GM10266 (cell line): Measurements from ENCODE around the gene HCRTR1.

Experiments used
- DNase-seq: peaks from one replicate; pipeline ENCODE4 v3.0.0; 2012; ENCODE audit errors: extremely low spot score
- CTCF ChIP-seq: IDR thresholded peaks from 2 replicates; pipeline ENCODE4 v1.5.1; 2012; ENCODE audit warnings: mild to moderate bottlenecking, low read depth; ENCODE audit not compliant: control insufficient read depth, insufficient read depth; ENCODE audit errors: missing control alignments

HCRTR1 gene

DNA sequence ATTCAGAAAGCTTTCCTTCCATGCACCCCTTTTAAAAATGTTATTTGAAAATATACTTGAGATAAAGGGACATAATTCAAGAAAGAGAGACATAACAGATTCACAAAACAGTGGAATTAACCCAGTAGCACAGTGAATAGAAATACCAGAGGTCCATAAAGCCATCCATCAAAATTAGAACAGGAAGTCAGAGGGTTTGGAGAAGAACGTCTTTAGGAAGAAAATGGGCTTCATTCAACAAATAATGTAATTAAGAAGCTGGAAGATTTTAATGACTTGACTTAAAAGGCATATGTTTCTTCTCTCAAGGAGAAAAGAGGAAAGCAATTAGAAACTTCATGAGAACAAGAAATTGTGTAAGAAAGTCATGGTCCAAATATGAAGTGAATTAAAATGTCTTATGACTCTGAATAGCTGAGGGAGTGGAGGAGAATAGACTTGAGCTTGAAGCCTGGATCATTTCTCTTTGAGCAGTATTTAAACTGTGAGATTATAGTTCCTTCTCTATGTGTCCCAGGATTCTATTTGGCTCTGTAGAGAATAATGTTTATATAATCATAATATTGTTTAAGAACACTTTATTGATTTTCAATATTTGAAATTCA, 7.9 kb upstream of the HCRTR1 start:
- no peak for DNase-seq

GRCh38 chr1:31614414-31615005, 3.0 kb upstream of the HCRTR1 start:
- TF ChIP-seq CTCF, result no peak
- DNase-seq, result no peak

More for the DNA sequence above, 7.9 kb upstream of the HCRTR1 start:
- no peak for TF ChIP-seq CTCF

GRCh38 chr1:31615414-31615813, 2.1 kb upstream of the HCRTR1 start:
- no peak for TF ChIP-seq CTCF
- no peak for DNase-seq

DNA sequence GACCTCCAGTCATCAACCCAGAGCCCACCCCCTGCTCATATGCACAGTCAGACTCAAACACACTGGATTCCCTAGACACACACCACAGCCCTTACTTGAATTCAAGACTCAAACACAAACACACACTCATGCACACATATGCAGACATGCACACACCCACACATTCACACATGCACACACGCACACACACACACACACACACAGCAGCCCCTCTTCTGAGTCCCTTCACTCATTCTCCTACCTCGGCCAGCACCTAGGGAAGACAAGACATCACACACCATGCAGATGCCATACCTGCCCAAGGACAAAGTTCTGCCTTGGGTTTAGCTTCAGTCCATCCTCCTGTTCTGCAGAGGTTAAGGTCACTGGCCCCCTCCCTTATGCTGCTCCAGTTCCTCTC, 1.6 kb upstream of the HCRTR1 start:
- DNase-seq, result no peak
- TF ChIP-seq CTCF, result no peak

DNA sequence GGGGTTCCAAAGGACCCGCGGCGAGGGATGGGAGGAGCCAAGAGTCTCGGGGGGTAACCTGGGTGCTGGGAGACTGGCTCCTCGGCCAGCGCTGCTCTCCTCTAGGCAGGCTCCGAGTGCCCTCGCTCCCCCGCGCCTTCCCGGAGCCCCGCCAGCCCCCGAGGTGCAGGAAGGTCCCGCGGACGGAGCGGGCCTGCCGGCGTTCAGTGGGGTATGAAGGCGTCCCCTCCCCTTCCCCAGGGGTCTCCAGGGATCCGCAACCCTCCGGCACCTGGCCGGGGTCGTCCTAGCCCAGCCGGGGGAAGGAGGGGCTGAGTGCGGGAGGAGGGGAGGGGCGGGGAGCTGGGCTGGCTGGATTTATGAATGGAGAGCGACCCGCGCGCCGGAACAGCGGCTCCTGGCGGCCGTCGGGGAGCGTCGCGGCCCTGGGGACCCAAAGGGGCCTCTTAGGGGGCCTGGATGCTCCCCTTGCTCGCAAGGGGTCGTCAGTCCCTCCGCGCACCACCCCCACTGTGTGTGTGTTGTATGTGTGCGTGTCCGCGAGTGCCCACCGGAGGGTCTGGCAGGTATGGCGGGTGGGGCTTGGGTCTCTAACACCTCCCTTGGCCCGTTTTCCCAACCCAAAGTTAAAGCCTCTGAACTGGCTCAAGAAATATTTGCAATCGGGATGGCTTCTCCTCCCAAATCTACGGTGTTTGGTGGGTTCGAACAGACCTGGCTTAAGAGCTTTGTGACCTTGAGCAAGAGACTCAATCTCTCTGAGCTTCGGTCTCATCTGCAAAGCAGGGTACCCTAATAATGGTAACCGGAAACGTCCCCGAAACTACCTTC, 642 bp downstream of the HCRTR1 start:
- peak; percentile 81 for DNase-seq
- peak; percentile 82 for TF ChIP-seq CTCF

DNA sequence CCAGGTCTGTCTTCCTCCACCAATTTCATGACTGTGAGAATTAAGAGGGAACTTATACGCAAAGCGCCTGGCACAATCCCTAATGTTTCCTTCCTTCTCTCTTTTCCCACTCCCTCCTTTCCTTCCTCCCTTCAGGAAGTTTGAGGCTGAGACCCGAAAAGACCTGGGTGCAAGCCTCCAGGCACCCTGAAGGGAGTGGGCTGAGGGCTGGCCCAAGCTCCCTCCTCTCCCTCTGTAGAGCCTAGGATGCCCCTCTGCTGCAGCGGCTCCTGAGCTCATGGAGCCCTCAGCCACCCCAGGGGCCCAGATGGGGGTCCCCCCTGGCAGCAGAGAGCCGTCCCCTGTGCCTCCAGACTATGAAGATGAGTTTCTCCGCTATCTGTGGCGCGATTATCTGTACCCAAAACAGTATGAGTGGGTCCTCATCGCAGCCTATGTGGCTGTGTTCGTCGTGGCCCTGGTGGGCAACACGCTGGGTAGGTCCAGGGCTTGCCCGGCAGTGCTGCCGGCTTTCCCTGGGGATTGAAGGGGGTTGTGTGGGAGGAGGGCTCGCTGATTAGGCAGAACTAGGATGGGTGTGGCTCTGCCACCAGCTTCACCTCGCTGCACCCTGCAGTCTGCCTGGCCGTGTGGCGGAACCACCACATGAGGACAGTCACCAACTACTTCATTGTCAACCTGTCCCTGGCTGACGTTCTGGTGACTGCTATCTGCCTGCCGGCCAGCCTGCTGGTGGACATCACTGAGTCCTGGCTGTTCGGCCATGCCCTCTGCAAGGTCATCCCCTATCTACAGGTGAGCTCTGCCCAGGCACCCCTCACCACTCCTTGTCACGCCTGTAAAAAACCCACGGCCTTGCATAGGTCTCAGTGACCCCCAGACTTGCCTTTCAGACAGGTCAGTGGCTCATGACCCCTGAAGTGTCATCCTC, 1.7 kb downstream of the HCRTR1 start:
- TF ChIP-seq CTCF, result no peak
- no peak for DNase-seq
